ENCODE measurements around the gene KMT2C.

DNA sequence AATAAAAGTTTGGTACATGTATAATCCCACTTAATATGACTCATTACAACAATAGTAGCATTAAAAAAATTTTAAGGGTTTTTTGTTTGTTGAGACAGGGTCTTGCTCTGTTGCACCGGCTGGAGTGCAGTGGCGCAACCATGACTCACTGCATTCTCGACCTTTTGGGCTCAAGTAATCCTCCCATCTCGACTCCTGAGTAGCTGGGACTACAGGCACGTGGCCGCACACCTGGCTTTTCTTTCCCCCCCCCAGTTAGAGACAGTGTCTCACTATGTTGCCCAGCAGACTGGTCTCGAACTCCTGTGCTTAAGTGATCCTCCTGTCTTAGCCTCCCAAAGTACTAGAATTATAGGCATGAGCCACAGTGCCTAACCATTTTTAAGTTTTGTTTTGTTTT is 40.7 kb downstream of the KMT2C start:
- TF ChIP-seq, protein P1, sequence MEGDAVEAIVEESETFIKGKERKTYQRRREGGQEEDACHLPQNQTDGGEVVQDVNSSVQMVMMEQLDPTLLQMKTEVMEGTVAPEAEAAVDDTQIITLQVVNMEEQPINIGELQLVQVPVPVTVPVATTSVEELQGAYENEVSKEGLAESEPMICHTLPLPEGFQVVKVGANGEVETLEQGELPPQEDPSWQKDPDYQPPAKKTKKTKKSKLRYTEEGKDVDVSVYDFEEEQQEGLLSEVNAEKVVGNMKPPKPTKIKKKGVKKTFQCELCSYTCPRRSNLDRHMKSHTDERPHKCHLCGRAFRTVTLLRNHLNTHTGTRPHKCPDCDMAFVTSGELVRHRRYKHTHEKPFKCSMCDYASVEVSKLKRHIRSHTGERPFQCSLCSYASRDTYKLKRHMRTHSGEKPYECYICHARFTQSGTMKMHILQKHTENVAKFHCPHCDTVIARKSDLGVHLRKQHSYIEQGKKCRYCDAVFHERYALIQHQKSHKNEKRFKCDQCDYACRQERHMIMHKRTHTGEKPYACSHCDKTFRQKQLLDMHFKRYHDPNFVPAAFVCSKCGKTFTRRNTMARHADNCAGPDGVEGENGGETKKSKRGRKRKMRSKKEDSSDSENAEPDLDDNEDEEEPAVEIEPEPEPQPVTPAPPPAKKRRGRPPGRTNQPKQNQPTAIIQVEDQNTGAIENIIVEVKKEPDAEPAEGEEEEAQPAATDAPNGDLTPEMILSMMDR (IDR thresholded peaks at IDR 0.05; ENCODE audit: low read length) = no peak
- TF ChIP-seq EZH2 (IDR thresholded peaks at IDR 0.05; ENCODE audit: borderline replicate concordance, low read length) = no peak
